SK-N-SH (cell line): ENCODE data around the gene BRPF3. TPM values are rescaled to one million over a fixed set of nuclear protein-coding genes. Genes with fewer than 3 reads are reported as not detected.

Experiments used
- CTCF ChIA-PET: fragments of 300-600, 350-600 bp; formaldehyde crosslinking; extraction: SDS; loops from one replicate; lab custom pipeline; 2021; lab: Yijun Ruan, JAX
- POLR2A ChIA-PET: fragments of 350-600 bp; sonication (Branson Sonifier 250); formaldehyde crosslinking; extraction: SDS; loops from one replicate; lab custom pipeline; 2020; ENCODE audit warnings: antibody characterized with exemption, inconsistent platforms; lab: Yijun Ruan, JAX
- DNase-seq: peaks from one replicate; pipeline ENCODE4 v3.0.0; 2012
- H2AFZ ChIP-seq: fragments of 200-600 bp; sonication (generic); 2 replicates; pipeline ENCODE4 v1.8.1; 2016; ENCODE audit warnings: antibody characterized with exemption, mild to moderate bottlenecking, low read depth
- H3F3A ChIP-seq: fragments of 200-600 bp; sonication (generic); replicated peaks from 2 replicates; pipeline ENCODE3; 2016; ENCODE audit warnings: antibody characterized with exemption, mild to moderate bottlenecking; ENCODE audit not compliant: insufficient read depth
- H3K27ac ChIP-seq, 2 experiments: fragments of 200-500 bp in 1 of 2; fragments of 200-600 bp in 1 of 2; sonication (Bioruptor generic) in 1 of 2; sonication (generic), shearing (Covaris generic) in 1 of 2; 2 replicates each; pipeline versions ENCODE4 v1.5.1 to v1.6.1; 2014 to 2016; ENCODE audit warnings: low read depth in 2 of 2, inconsistent platforms in 1 of 2, low read length in 1 of 2, mild to moderate bottlenecking in 1 of 2, mixed read lengths in 1 of 2
- H3K27me3 ChIP-seq: fragments of 200-600 bp; sonication (generic), shearing (Covaris generic); 2 replicates; pipeline ENCODE4 v1.6.1; 2016; ENCODE audit warnings: mixed run types; ENCODE audit not compliant: insufficient read depth
- H3K36me3 ChIP-seq, 2 experiments: fragments of 200-500 bp in 1 of 2; fragments of 200-600 bp in 1 of 2; sonication (Bioruptor generic) in 1 of 2; sonication (generic) in 1 of 2; replicated peaks in 1 of 2; 2 replicates each; pipeline versions ENCODE3 to v1.5.1; 2014 to 2016; ENCODE audit warnings: low read length in 1 of 2, mild to moderate bottlenecking in 1 of 2; ENCODE audit not compliant: insufficient read depth in 2 of 2, control insufficient read depth in 1 of 2
- H3K4me1 ChIP-seq, 2 experiments: fragments of 200-500 bp in 1 of 2; fragments of 200-600 bp in 1 of 2; sonication (Bioruptor generic) in 1 of 2; sonication (generic), shearing (Covaris generic) in 1 of 2; 2 replicates each; pipeline versions ENCODE4 v1.5.1 to v1.6.1; 2014 to 2016; ENCODE audit warnings: low read depth in 1 of 2, low read length in 1 of 2, mixed run types in 1 of 2; ENCODE audit not compliant: insufficient read depth in 2 of 2, control insufficient read depth in 1 of 2
- H3K4me2 ChIP-seq: fragments of 200-600 bp; sonication (generic), shearing (Covaris generic); 2 replicates; pipeline ENCODE4 v1.6.1; 2017; ENCODE audit warnings: mixed run types
- H3K4me3 ChIP-seq, 2 experiments: fragments of 200-500 bp in 1 of 2; fragments of 200-600 bp in 1 of 2; sonication (Bioruptor generic) in 1 of 2; sonication (generic), shearing (Covaris generic) in 1 of 2; 2 replicates each; pipeline versions ENCODE4 v1.5.1 to v1.8.1; 2014 to 2016; ENCODE audit warnings: low read depth in 2 of 2, inconsistent platforms in 1 of 2, low read length in 1 of 2, mild to moderate bottlenecking in 1 of 2, mixed read lengths in 1 of 2, moderate library complexity in 1 of 2
- H3K79me2 ChIP-seq: fragments of 200-600 bp; sonication (generic); 2 replicates; pipeline ENCODE4 v1.8.1; 2017; ENCODE audit warnings: mild to moderate bottlenecking; ENCODE audit not compliant: insufficient read depth
- H3K9ac ChIP-seq: fragments of 200-600 bp; sonication (generic); 2 replicates; pipeline ENCODE4 v1.6.1; 2017; ENCODE audit warnings: mixed run types
- H3K9me2 ChIP-seq: fragments of 200-600 bp; sonication (generic); 2 replicates; pipeline ENCODE4 v1.6.1; 2017; ENCODE audit warnings: mixed run types
- H3K9me3 ChIP-seq: fragments of 200-600 bp; sonication (generic); 2 replicates; pipeline ENCODE4 v1.6.1; 2017; ENCODE audit warnings: mixed run types, mild to moderate bottlenecking, moderate library complexity
- H4K20me1 ChIP-seq: fragments of 200-600 bp; sonication (generic); 2 replicates; pipeline ENCODE4 v1.6.1; 2017; ENCODE audit warnings: mild to moderate bottlenecking, mixed run types; ENCODE audit not compliant: insufficient read depth
- CHD2 ChIP-seq: fragments of 150-350 bp; IDR thresholded peaks from 2 replicates; pipeline ENCODE4 v1.6.1; 2018; ENCODE audit warnings: low read length; ENCODE audit not compliant: partially characterized antibody
- ELF1 ChIP-seq: IDR thresholded peaks from 2 replicates; pipeline ENCODE4 v1.4.0; 2012
- EZH2phosphoT487 ChIP-seq: fragments of 200-600 bp; sonication (generic); IDR thresholded peaks from 2 replicates; pipeline ENCODE4 v1.6.1; 2017; ENCODE audit warnings: low read depth, mixed run types, mild to moderate bottlenecking, antibody characterized with exemption, moderate library complexity, borderline replicate concordance
- FOSL2 ChIP-seq: IDR thresholded peaks from 2 replicates; pipeline ENCODE4 v1.4.0; 2012; ENCODE audit warnings: low read depth, mild to moderate bottlenecking, moderate library complexity, borderline replicate concordance
- FOXJ3 ChIP-seq: sonication (generic); formaldehyde crosslinking; IDR thresholded peaks from 2 replicates; pipeline ENCODE4 v1.5.1; 2020; ENCODE audit warnings: mild to moderate bottlenecking, missing genetic modification reagents
- GABPA ChIP-seq: IDR thresholded peaks from 2 replicates; pipeline ENCODE4 v1.4.0; 2012; ENCODE audit warnings: low read depth, mild to moderate bottlenecking
- GATA2 ChIP-seq: sonication (generic); formaldehyde crosslinking; IDR thresholded peaks from 2 replicates; pipeline ENCODE4 v1.5.0; 2020; ENCODE audit warnings: mild to moderate bottlenecking, missing genetic modification reagents
- MXI1 ChIP-seq: IDR thresholded peaks from 2 replicates; pipeline ENCODE4 v1.6.1; 2012; ENCODE audit warnings: mild to moderate bottlenecking, low read depth, low read length, improper control_type of control experiment
- NFIC ChIP-seq: IDR thresholded peaks from 2 replicates; pipeline ENCODE4 v1.4.0; 2012; ENCODE audit warnings: borderline replicate concordance
- NRF1 ChIP-seq: IDR thresholded peaks from 2 replicates; pipeline ENCODE4 v1.6.1; 2012; ENCODE audit warnings: low read depth, mild to moderate bottlenecking, low read length
- RAD21 ChIP-seq: IDR thresholded peaks from 2 replicates; pipeline ENCODE4 v1.6.1; 2012; ENCODE audit warnings: mild to moderate bottlenecking, low read length
- RFX5 ChIP-seq: IDR thresholded peaks from 2 replicates; pipeline ENCODE4 v1.6.1; 2012; ENCODE audit warnings: mild to moderate bottlenecking, improper control_type of control experiment, low read length
- RXRA ChIP-seq: IDR thresholded peaks from 2 replicates; pipeline ENCODE4 v1.4.0; 2012; ENCODE audit warnings: low read depth, mild to moderate bottlenecking, borderline replicate concordance
- SMC3 ChIP-seq: IDR thresholded peaks from 2 replicates; pipeline ENCODE4 v1.6.1; 2012; ENCODE audit warnings: low read depth, low read length, improper control_type of control experiment
- TAF1 ChIP-seq: IDR thresholded peaks from 2 replicates; pipeline ENCODE4 v1.6.1; 2012; ENCODE audit warnings: low read depth, mild to moderate bottlenecking, low read length, moderate library complexity, borderline replicate concordance
- TCF12 ChIP-seq: IDR thresholded peaks from 2 replicates; pipeline ENCODE4 v1.4.0; 2012
- WGBS: methylation state at CpG from one replicate; pipeline ENCODE4 v1.1.6; 2017; ENCODE audit warnings: low lambda C conversion rate; 5-methylcytosine and 5-hydroxymethylcytosine counted together
- polyA plus RNA-seq, 3 experiments: library from polyadenylated mRNA; depleted of rRNA; stranded (reverse); fragments of >200 nt; gene quantifications; 2 replicates each; pipeline ENCODE4 v1.2.3, GENCODE V29; 2012
- TF ChIP-seq, protein P1 (sequence below): fragments of 150-350 bp; IDR thresholded peaks from 2 replicates; pipeline ENCODE4 v1.6.1; 2016; ENCODE audit warnings: mild to moderate bottlenecking, low read depth, low read length
- TF ChIP-seq, protein P2 (sequence below): IDR thresholded peaks from 2 replicates; pipeline ENCODE4; 2012
- TF ChIP-seq, protein P3 (sequence below): fragments of 150-350 bp; IDR thresholded peaks from 2 replicates; pipeline ENCODE4 v1.6.1; 2017; ENCODE audit warnings: antibody characterized with exemption, low read length, low read depth, borderline replicate concordance
- TF ChIP-seq, protein P4 (sequence below): fragments of 200-600 bp; sonication (generic); IDR thresholded peaks from 2 replicates; pipeline ENCODE4 v1.6.1; 2017; ENCODE audit warnings: antibody characterized with exemption, mild to moderate bottlenecking, moderate library complexity

The BRPF3 gene
- polyA plus RNA-seq, 1 of the 3 experiments (the other 2 are of a cell fraction): 15.4 TPM

DNA sequence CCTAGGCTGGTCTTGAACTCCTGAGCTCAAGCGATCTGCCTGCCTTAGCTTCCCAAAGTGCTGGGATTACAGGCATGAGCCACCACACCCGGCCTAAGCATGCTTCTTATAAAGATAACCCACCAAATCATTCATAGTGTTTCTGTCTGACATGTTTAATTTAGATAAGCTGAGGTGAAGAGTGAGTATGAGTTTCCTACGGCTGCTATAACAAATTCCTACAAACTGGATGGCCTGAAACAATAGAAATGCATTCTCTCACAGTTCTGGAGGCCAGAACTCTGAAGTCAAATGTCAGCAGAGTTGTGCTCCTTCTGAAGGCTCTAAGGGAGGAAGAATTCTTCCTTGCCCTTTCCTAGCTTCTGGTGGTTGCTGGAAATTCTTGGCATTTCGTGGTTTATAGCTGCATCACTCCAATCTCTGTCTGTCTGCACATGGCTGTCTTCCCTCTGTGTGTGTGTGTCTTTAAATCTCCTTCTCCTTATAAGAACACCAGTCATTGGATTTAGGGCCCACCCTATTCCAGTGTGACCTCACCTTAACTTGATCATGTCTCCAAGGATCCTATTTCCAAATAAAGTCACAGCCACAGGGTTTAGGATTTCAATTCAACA, 36.3 kb upstream of the BRPF3 start:
- Histone ChIP-seq H3K36me3 (no peaks in the 10 kb centered on the region), H3K27me3 (no peaks in the 10 kb centered on the region), H3K9ac (no peak overlapping the region), H3K79me2 (no peaks in the 10 kb centered on the region), H2AFZ (no peak overlapping the region), H3K9me3 (no peaks in the 10 kb centered on the region), H3K9me2 (no peaks in the 10 kb centered on the region), H3K27ac (no peak overlapping the region), H3K4me3 (no peak overlapping the region), H3F3A (no peaks in the 10 kb centered on the region), H4K20me1 (no peaks in the 10 kb centered on the region), H3K4me2 (no peak overlapping the region), H3K4me1 (no peaks in the 10 kb centered on the region)
- CTCF ChIA-PET: no interaction called here
- 56% methylated on average over 4 of the region's 4 CpGs for WGBS
- DNase-seq: no peak
- POLR2A ChIA-PET: no interaction called here
- TF ChIP-seq RFX5: no peak
- TF ChIP-seq NRF1: no peak
- TF ChIP-seq MXI1: no peak
- TF ChIP-seq EZH2phosphoT487: no peak
- no peak for TF ChIP-seq NFIC
- TF ChIP-seq, protein P1, sequence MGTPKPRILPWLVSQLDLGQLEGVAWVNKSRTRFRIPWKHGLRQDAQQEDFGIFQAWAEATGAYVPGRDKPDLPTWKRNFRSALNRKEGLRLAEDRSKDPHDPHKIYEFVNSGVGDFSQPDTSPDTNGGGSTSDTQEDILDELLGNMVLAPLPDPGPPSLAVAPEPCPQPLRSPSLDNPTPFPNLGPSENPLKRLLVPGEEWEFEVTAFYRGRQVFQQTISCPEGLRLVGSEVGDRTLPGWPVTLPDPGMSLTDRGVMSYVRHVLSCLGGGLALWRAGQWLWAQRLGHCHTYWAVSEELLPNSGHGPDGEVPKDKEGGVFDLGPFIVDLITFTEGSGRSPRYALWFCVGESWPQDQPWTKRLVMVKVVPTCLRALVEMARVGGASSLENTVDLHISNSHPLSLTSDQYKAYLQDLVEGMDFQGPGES: no peak
- TF ChIP-seq, protein P2, sequence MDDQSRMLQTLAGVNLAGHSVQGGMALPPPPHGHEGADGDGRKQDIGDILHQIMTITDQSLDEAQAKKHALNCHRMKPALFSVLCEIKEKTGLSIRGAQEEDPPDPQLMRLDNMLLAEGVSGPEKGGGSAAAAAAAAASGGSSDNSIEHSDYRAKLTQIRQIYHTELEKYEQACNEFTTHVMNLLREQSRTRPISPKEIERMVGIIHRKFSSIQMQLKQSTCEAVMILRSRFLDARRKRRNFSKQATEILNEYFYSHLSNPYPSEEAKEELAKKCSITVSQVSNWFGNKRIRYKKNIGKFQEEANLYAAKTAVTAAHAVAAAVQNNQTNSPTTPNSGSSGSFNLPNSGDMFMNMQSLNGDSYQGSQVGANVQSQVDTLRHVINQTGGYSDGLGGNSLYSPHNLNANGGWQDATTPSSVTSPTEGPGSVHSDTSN: no peak
- TF ChIP-seq, protein P3, sequence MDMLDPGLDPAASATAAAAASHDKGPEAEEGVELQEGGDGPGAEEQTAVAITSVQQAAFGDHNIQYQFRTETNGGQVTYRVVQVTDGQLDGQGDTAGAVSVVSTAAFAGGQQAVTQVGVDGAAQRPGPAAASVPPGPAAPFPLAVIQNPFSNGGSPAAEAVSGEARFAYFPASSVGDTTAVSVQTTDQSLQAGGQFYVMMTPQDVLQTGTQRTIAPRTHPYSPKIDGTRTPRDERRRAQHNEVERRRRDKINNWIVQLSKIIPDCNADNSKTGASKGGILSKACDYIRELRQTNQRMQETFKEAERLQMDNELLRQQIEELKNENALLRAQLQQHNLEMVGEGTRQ: no peak
- no peak for TF ChIP-seq RXRA
- TF ChIP-seq FOXJ3 (CRISPR knock-in tag): no peak
- TF ChIP-seq GABPA: no peak
- TF ChIP-seq CHD2: no peak
- TF ChIP-seq, protein P4, sequence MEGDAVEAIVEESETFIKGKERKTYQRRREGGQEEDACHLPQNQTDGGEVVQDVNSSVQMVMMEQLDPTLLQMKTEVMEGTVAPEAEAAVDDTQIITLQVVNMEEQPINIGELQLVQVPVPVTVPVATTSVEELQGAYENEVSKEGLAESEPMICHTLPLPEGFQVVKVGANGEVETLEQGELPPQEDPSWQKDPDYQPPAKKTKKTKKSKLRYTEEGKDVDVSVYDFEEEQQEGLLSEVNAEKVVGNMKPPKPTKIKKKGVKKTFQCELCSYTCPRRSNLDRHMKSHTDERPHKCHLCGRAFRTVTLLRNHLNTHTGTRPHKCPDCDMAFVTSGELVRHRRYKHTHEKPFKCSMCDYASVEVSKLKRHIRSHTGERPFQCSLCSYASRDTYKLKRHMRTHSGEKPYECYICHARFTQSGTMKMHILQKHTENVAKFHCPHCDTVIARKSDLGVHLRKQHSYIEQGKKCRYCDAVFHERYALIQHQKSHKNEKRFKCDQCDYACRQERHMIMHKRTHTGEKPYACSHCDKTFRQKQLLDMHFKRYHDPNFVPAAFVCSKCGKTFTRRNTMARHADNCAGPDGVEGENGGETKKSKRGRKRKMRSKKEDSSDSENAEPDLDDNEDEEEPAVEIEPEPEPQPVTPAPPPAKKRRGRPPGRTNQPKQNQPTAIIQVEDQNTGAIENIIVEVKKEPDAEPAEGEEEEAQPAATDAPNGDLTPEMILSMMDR: no peak
- no peak for TF ChIP-seq SMC3
- TF ChIP-seq TCF12: no peak
- TF ChIP-seq GATA2 (CRISPR knock-in tag): no peak
- no peak for TF ChIP-seq ELF1
- no peak for TF ChIP-seq TAF1
- no peak for TF ChIP-seq FOSL2
- TF ChIP-seq RAD21: no peak
